Hindlimb muscle (tissue), 1 donor: ENCODE results near the gene PID1. TPM values are rescaled to one million over a fixed set of nuclear protein-coding genes. Genes with fewer than 3 reads are reported as not detected.

ENCODE experiments used
- DNase-seq: peaks from one replicate; pipeline ENCODE4 v3.0.0-alpha.2; 2013
- polyA plus RNA-seq: library from polyadenylated mRNA; unstranded; fragments of 120-200 nt; gene quantifications from one replicate; pipeline ENCODE4 v1.2.1, GENCODE V29; 2013; ENCODE audit not compliant: insufficient read length

The PID1 gene
- polyA plus RNA-seq, result 16.6 TPM

- peak; percentile 76 for DNase-seq
These were observed at the start of gene PID1 for GRCh38 chr2:229270551-229271410. PID1 (minus strand) TSS chr2:229271287; CDS start chr2:229271043, 244 bp downstream.

- no peak for DNase-seq
These were observed 48.5 kb upstream of the PID1 start for GRCh38 chr2:229319558-229319957.

- no peak for DNase-seq
These were observed 43.0 kb upstream of the PID1 start for GRCh38 chr2:229314117-229314516.

GRCh38 chr2:229313591-229313990, 42.5 kb upstream of the PID1 start:
- DNase-seq, result peak; percentile 66

- no peak for DNase-seq
These were observed 30.1 kb upstream of the PID1 start for GRCh38 chr2:229301237-229301636.

GRCh38 chr2:229300790-229301189, 29.7 kb upstream of the PID1 start:
- DNase-seq, result no peak

- no peak for DNase-seq
These were observed 29.3 kb upstream of the PID1 start for GRCh38 chr2:229300371-229300770.

GRCh38 chr2:229297247-229297646, 26.2 kb upstream of the PID1 start:
- peak; percentile 30 for DNase-seq

GRCh38 chr2:229296536-229296935, 25.4 kb upstream of the PID1 start:
- DNase-seq, result peak; percentile 35

GRCh38 chr2:229296016-229296415, 24.9 kb upstream of the PID1 start:
- no peak for DNase-seq

- no peak for DNase-seq
These were observed 16.7 kb upstream of the PID1 start for GRCh38 chr2:229287823-229288222.

- DNase-seq, result no peak
These were observed 11.9 kb upstream of the PID1 start for GRCh38 chr2:229282758-229283546.

- DNase-seq, result no peak
These were observed 8.4 kb upstream of the PID1 start for GRCh38 chr2:229279516-229279915.

GRCh38 chr2:229275506-229275905, 4.4 kb upstream of the PID1 start:
- no peak for DNase-seq

GRCh38 chr2:229273723-229274338, 2.7 kb upstream of the PID1 start:
- peak; percentile 84 for DNase-seq

- DNase-seq, result no peak
These were observed 2.1 kb upstream of the PID1 start for GRCh38 chr2:229273006-229273722.

- DNase-seq, result no peak
These were observed 1.1 kb downstream of the PID1 start for GRCh38 chr2:229269941-229270340.

- DNase-seq, result no peak
These were observed 1.9 kb downstream of the PID1 start for GRCh38 chr2:229269146-229269545.

GRCh38 chr2:229268626-229269025, 2.5 kb downstream of the PID1 start:
- DNase-seq, result no peak

GRCh38 chr2:229267080-229267479, 4.0 kb downstream of the PID1 start:
- DNase-seq, result no peak

- no peak for DNase-seq
These were observed 5.4 kb downstream of the PID1 start for GRCh38 chr2:229265727-229266126.

GRCh38 chr2:229261599-229261998, 9.5 kb downstream of the PID1 start:
- no peak for DNase-seq

GRCh38 chr2:229261076-229261475, 10.0 kb downstream of the PID1 start:
- DNase-seq, result no peak
